ENCODE results near the gene CARNS1.
"Not testable (repeated sequence)": the region's sequence is repeated elsewhere in the genome, so short reads cannot be mapped to it uniquely, and the experiment has no call there.

Gene CARNS1

DNA sequence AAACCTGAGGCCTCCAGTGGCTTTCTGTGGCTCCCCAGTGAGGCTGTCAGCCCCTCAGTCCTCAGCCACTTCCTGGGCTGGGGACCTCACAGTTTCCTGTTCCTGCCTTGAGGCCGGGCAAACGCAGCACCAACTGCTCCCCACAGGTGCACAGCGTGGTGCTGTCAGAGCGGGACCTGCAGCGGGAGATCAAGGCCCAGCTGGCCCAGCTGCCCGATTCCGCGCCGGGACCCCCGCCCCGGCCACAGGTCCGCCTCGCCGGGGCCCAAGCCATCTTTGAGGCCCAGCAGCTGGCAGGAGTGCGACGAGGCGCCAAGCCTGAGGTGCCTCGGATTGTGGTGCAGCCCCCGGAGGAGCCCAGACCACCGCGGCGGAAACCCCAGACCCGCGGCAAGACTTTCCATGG, 6.2 kb upstream of the CARNS1 start:
- DNase-seq (ENCODE audit: low read depth): no peak

- no peak for DNase-seq (ENCODE audit: low read depth)
Measured at GRCh38 chr11:67409781-67410368, 5.6 kb upstream of the CARNS1 start.

DNA sequence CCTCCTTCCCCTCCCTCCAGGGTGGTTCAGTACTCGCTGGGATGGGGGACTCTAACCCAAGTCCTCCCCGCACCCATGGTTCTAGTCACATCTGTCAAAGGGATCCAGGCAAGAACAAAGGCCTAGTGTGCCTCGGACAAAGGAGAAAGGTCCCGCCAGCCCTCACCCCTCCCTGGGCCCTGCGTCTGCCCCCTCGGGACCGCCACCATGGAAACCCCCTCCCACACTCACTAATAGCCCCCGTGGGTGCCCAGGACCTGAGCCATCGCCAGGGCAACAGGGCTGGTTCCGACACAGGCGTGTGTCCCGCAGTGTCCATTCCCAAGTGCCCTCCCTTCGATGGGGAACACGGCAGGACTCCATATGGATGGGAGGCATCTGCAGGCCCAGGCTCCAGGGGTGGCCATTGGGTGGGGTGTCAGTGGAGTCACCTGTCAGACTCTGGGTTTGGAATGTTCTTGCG, 5.1 kb upstream of the CARNS1 start:
- no peak for DNase-seq (ENCODE audit: low read depth)

DNA sequence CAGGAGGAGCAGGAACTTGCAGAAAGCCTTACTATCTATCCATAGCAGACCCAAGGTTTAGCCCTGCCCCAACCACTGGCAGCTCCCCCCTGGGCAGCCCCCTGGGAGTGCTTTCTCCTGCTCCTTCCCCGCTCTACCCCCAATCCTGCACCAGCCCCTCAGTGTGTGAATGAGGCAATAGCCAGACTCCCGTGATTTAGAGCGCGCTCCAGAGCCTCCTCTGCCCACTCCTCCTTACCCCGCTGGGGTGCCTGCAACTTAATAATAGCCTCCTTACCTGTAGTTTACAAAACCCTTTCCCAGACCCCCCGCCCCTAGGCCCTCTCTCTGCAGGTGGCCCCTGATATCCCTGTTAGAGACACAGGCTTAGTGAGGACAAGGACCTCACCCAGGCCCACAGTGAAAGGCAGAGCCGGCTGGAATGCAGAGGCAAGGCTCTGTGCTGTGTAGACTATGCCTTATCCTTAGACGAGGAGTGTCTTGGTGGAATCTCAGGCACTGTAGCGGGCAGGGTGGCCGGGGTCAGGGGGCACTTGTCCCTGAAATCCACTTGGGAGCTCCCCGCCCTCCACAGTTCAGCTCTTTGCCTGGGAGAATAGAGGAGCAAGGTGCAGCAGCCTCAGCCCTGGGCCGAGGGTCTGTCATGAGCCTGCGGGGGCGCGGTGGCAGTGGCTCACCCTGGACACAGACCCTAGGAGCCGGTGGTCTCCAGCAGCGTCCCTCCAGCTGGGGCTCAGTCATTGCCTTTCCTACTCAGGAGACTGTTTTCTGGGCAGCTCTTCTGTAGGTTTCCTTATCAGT, 4.3 kb upstream of the CARNS1 start:
- DNase-seq (ENCODE audit: low read depth): no peak

GRCh38 chr11:67411785-67412152, 3.7 kb upstream of the CARNS1 start:
- DNase-seq (ENCODE audit: low read depth): no peak

GRCh38 chr11:67412495-67413179, 2.8 kb upstream of the CARNS1 start:
- no peak for DNase-seq (ENCODE audit: low read depth)

DNA sequence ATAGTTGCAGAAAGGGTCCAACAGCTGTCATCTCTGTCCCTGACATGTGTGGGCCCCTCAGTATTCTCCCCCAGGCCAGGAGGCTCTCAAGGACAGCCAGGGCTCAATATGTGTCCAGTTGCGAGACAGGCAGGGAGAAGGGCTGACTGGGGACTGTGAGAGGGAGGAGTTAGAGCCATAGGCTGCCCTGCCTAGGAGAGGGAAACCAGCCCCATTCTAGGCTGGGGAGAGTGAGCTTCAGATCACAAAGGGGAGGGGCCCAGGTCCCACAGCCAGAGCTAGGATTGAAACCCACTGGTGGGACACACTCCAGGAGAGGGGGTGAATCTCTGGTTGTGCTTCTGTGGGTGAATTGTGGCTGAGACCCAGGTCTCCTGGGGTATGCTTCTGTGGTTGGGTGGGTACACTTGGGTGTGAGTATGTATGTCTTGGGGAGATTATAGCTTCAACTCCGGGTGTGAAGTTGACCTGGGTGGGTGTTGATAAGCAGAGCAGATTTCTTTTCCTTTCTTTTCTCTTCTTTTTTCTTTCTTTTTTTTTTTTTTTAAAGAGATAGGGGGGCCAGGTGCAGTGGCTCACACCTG, 2.1 kb upstream of the CARNS1 start:
- no peak for DNase-seq (ENCODE audit: low read depth)

- DNase-seq (ENCODE audit: low read depth): peak; percentile 84
Measured at GRCh38 chr11:67416416-67417335, 1.2 kb downstream of the CARNS1 start.

DNA sequence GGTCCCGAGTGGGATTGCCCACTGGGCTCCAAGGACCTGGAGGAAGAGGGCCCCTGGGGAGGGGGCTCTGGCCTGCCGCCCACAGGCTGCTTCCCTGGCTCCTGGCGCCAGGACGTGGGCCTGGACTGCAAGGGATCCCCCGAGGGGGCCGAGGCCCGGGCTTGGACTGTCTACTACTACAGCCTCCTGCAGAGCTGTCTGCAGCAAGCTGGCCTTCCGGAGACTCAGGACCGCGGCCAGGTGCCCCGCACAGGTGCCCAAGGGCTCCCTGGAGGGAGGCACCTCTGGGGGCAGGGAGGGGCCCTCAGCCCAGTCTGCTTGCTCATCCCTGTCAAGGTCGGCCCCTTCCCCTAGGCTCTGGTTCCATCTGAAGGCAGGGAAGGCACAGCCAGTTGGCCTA, 1.9 kb downstream of the CARNS1 start:
- DNase-seq (ENCODE audit: low read depth): no peak

DNA sequence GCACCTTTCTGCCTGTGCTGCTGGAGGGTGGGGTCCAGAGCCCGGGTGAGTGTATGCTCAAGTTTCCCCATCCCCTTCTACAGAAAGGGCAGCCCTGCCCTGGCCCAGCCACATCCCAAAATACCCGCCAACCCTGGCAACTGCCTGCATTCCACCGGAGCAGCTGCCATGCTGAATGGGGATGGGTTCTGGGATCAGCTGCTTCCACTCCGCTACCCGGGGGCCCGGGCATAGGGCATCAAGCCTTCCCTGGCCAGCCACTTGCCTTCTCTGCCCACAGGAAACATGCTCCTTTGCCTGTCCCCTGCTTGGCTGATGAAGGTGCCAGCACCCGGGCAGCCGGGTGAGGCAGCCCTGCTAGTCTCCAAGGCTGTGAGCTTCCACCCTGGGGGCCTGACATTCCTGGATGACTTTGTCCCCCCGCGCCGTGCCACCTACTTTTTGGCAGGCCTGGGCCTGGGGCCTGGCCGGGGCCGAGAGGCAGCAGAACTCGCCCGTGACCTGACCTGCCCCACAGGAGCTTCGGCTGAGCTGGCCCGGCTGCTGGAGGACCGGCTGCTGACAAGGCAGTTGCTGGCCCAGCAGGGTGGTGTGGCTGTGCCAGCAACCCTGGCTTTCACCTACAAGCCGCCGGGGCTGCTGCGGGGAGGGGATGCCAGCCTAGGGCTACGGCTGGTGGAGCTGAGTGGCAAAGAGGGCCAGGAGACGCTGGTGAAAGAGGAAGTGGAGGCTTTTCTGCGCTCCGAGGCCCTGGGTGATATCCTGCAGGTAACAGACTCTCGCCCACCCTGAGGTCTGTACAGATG, 3.2 kb downstream of the CARNS1 start:
- DNase-seq (ENCODE audit: low read depth): no peak

GRCh38 chr11:67419325-67420049, 4.0 kb downstream of the CARNS1 start:
- no peak for DNase-seq (ENCODE audit: low read depth)

GRCh38 chr11:67420147-67420645, 4.7 kb downstream of the CARNS1 start:
- DNase-seq (ENCODE audit: low read depth): no peak

DNA sequence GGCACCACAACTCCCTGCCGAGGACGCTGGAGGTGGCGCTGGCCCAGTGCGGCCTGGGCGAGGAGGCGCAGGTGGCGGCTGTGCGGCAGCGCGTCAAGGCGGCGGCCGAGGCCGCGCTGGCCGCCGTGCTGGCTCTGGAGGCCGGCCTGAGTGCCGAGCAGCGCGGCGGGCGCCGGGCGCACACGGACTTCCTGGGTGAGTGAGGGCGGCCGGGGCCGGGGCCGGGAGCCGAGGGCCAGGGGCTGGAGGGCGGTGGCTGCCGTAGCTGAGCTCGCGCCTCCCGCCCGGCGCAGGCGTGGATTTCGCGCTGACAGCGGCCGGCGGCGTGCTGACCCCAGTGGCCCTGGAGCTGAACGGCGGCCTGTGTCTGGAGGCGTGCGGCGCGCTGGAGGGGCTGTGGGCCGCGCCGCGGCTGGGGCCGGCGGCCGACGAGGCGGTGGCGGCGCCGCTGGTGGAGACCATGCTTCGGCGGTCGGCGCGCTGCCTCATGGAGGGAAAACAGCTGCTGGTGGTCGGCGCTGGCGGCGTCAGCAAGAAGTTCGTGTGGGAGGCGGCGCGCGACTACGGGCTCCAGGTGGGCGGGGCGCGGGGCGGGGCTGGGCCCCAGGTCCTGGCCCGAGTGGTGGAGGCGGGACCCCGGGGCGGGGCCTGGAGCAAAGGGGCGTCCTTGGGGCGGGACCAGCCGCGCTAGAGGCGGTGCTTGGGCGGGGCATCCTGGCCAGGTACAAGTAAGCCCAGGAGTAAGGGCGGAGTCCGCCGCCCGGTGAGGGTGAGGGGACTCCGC, 5.4 kb downstream of the CARNS1 start:
- DNase-seq (ENCODE audit: low read depth): peak; percentile 98

GRCh38 chr11:67421430-67422031, 6.1 kb downstream of the CARNS1 start:
- no peak for DNase-seq (ENCODE audit: low read depth)

DNA sequence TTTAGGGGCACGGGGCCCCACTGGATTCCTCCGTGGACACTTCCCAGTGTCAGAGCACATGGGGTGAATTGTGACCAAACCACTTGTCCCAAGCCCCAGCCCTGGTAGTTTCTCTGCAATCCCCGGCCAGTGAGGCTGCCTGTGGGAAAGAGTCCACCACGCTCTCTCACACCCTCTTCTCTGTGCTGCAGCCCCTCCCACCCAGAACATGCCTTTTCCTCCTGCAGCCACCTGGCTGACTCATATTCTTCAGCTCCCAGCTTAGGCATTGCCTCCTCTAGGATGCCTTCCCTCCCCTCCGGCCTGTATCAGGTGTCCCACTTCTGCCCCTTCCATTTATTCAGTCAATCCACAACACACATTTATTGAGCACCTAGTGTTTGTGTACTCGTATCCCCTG, 7.4 kb downstream of the CARNS1 start:
- DNase-seq (ENCODE audit: low read depth): no peak

- no peak for DNase-seq (ENCODE audit: low read depth)
Measured at GRCh38 chr11:67423466-67423865, 8.0 kb downstream of the CARNS1 start.

GRCh38 chr11:67423891-67424613, 8.6 kb downstream of the CARNS1 start:
- no peak for DNase-seq (ENCODE audit: low read depth)

DNA sequence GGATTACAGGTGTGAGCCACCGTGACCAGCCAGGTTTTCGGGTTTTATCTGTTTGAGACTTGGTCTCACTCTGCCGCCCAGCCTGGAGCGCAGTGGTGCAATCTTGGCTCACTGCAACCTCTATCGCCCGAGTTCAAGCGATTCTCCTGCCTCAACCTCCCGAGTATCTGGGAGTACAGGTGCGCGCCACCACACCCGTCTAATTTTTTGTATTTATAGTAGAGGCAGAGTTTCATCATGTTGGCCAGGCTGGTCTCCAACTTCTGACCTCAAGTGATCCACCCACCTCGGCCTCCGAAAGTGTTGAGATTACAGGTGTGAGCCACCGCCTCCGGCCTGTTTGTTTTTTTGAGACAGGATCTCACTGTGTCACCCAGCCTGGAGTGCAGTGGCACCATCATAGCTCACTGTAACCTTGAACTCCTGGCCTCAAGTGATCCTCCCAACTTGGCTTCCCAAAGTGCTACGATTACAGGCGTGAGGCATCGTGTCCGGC, 11.9 kb downstream of the CARNS1 start:
- DNase-seq (ENCODE audit: low read depth): not testable (repeated sequence)
